GM18867 (cell line): ENCODE data around the gene ZNRF4.
"Not testable (repeated sequence)": the region's sequence is repeated elsewhere in the genome, so short reads cannot be mapped to it uniquely, and the experiment has no call there.

Experiments used
- ATAC-seq: cut with Tn5 transposase; IDR thresholded peaks from one replicate; pipeline ENCODE4 v1.9.1; 2021; ENCODE audit warnings: mild to moderate bottlenecking, moderate library complexity; ENCODE audit not compliant: unreplicated experiment

Gene ZNRF4

DNA sequence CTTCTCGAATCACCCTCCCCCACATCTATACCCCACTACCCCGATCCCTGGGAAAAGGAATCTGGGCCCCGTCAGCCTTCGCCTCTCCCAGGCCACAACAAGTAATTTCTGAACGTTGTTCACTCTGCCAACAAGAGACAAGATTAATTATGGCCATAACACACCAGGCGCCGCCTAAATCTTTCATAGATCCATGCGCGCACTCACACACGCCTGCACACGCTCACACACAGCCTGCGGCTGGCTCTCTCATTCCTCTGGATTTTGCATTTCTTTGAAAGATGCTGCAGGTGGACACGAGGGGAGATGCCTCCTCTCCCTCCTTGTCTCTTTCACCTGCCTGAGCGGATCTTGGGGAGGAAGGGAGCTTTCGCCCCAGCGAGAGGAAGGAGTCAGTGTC lies 17.1 kb downstream of the ZNRF4 start:
- ATAC-seq: no peak

DNA sequence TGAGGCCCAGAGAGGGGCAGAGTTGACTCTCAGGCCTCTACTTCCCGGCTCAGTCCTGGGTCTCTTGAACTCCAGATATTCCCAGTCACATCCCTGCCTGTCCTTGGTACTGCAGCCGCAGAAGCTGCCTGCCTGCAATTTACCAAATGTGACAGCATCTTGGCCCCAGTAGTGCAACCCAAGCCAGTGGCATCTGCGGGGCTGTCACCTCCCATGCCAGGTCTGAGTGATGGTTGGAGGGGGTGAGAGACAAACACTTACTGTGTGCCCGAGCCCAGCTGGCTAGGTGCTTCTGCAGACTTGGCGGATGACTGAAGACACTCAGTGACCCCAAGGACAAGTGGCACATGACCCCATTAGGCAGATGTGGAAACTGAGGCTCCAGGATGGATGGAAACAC lies 18.4 kb downstream of the ZNRF4 start:
- ATAC-seq: no peak

DNA sequence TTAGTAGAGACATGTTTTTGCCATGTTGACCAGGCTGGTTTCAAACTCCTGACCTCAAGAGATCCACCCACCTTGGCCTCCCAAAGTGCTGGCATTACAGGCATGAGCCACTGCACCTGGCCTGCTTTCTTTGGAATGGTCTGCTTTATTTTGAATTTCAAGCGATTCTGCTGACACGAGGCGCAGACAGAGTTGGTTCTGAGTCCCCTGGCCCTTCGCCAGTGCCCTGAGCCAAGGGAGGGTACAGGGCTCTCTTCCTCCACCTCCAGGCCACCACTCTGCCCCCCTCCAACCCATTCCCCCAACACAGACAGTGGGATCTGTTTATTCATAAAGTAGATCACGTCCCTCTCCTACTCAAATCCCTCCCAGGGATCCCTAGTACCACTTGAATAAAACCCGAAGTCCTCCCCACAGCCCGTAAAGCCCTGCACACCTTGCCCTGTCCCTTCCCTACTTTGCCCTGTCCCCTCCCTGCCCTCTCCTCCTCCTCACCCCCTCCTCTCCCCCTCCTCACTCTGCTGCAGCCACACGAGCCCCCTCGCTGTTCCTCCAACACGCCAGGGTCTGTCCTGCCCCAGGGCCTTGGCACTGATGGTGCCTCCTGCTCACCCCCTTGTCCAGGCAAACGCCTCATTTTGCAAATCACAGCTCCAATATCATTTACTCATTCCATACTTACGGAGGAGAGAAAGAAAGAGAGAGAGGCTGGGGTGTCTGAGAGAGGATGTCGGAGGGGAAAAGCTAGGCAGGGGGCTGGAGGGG lies 22.4 kb downstream of the ZNRF4 start:
- no peak for ATAC-seq

DNA sequence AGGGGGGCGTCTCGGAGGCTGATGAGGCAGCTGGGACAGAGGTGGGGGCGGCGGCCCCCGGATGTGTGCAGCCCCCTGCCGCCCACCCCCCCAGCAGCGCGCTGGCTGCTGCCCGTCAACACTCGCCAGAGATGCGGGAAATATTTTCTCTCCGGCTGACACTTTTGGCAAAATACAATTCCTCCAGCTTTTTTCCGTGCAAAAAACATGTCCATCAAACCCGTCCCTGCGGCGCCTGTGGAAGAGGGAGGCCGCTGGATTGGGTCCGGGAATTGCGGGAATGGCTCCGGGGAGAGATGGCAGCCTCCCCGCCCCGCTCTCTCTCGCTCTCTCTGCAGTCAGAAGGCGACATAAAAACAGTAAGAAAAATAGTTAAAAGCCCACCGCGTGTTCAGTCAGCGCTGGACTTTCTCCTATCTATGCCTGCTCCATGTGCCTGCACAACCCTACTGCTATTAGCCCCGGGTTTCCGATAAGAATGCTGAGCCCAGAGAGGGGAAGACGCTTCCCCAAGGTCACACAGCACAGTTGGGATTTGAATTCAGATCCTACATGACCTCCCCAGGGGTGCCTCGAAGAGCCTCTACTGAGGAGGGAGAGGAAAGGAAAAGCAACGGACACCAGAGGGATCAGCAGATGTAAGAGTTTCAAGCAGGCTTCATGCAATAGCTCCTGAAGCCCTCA lies 23.2 kb downstream of the ZNRF4 start:
- ATAC-seq: no peak

DNA sequence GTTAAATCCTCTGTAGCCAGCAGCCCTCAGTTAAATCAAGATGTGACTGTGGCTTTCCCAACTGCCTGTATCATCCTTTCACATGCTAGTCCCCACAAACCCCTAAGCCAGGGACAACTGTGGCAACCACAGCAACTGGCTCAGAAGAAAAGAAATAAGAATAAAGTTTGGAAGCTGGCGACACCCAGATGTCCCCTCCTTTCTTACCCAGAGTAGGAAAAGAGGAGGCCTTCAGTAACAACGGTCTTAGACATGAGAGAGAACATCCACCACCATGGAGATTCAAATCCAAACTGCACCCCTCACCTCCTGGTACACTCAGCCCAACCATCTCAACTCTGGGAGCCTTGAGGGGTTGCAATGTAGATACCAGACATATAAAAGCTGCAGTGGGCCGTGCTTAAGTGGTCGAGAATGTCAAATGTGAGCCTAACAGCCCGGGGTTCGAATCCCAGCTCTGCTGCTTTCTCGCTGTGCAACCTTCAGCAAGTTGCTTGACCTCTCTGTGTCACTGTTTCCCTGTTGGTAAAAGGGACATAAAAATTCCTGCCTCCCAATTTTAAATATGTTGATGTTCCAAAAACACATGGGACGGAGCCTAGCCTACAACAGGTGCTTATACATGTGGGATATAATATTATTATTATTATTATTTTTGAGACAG lies 23.8 kb downstream of the ZNRF4 start:
- ATAC-seq: no peak

DNA sequence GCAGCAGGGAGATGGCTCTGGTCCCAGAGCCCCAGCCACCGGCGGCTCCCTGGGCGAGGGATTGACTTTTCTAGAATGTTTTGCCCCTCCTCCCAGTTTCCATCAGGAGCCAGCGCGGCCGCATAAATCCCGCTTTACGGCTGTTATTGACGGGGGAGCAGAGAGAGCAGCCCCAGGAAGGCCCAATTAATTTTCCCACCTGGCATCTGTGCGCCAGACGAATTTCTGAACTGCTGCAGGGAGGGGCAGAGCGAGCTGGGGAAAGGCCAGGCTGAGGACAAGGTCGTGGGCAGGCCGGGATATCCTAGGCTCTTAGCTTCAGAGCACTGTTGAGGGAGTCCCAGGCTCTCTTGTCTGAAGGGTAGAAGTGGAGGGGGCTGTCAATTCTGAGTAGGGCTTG lies 24.7 kb downstream of the ZNRF4 start:
- no peak for ATAC-seq

DNA sequence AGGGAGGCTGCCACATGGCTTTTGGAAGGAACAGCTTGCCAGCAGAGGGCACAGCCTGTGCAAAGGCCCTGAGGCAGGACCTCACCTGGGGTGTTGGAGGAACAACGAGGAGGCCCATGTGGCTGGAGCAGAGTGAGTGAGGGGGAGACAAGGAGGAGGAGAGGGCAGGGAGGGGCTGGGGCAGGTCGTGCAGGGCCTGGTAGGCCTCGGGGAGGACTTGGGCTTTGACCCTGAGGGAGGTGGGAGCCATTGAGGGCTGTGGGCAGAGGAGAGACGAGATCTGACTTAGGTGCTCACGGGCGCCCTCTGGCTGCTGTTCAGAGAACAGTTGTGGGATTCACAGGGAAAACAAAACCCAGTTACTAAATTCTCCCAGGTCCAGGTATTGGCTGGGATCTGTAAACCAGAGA lies 25.2 kb downstream of the ZNRF4 start:
- ATAC-seq: no peak

DNA sequence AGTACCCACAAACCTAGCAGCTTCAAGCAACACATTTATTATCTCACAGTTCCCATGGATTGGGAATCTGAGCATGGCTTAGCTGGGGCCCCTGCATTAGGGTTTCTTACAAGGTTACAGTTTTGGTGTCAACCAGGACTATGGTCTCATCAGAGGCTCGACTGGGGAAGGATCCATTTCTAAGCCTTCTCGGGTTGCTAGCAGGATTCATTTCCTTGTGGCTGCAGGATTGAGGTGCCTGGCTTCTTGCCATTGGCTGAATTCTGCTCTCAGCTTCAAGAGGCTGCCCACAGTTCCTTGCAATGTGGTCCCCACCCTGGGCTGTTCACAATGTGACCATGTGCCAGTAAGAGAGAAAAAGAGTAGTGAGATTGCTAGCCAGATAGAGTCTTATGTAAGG lies 26.7 kb downstream of the ZNRF4 start:
- no peak for ATAC-seq

DNA sequence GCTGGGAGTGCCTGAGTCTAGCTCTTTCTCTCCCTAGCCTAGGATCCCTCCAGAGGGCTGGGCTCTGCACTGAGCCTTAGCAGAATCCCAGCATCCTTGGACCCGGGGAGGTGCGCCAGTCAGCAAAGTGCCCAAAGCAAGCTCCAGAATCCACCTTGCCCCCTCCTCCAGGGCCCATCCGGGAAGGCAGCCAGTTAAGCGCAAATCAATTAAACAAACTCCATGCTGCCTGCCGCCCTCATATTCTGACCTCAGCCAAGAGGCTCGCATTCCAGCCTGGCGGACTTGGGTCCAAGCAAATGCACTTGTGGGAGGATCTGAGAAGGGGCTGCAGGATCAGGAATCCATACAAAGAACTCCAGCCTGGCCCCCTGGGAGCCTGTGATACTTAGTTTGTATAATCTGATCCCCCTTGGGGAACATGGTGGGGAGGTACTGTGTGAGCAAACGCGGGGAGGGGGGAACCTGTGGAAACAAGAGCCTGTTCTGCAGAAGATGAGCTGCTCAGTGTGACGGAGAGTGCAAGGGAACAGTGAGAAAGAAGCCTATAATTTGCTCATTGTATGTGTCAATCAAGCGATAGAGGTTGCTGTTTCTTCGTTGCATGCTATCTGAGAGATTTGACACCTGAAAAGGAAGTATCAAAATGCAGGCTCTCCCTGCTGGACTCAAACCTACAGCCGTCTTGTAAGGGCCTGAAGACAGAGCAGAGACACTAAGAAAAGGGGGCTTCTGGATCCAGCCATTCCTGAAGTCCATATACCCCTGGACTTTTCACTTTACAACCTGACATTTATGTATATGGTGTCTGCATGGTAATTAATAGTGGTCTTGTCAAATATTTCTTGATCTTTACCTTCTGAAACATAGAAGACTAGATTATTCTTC lies 29.4 kb downstream of the ZNRF4 start:
- no peak for ATAC-seq

DNA sequence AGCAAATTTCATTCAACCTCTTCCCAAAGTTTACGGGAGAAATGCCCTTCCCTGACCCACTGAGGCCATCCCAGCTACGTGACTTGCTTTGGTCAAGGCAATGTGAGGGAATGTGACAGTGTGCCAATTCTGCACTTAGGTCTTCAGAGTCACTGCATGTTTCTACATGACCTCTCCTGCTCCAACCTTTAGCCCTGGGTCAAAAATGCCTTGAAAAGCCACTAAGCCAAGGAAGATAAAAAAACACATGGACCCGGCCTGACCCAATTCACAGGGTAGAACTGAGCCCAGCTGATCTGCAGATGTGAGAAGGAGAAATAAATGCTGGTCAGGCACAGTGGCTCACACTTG lies 30.0 kb downstream of the ZNRF4 start:
- no peak for ATAC-seq

DNA sequence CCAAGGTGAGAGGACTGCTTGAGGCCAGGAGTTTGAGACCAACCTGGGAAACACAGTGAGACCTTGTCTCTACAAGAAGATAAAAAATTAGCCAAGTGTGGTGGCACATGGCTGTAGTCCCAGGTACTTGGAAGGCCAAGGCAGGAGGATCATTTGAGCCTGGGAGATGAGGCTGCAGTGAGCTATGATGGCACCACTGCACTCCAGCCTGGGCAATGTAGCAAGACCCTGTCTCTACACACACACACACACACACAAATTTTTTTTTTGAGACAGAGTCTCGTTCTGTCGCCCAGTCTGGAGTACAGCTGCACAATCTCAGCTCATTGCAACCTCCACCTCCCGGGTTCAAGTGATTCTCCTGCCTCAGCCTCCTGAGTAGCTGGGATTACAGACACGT lies 30.4 kb downstream of the ZNRF4 start:
- ATAC-seq: not testable (repeated sequence)

DNA sequence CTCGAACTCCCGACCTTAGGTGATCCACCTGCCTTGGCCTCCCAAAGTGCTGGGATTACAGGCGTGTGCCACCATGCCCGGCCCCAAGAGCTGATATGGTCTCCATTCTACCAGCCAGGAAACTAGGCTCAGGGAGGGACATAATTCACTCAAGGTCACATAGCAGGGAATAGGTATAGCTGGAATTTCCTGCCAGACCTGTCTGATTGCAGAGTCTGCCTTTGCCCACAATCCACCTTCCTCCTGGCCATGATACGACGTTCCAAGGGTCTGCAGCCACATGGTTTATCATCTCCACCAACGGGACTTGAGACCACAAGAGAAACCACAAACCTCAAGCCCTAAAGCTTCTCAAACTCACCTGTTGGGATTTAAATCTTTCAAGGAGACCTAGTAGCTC lies 32.0 kb downstream of the ZNRF4 start:
- ATAC-seq: no peak

DNA sequence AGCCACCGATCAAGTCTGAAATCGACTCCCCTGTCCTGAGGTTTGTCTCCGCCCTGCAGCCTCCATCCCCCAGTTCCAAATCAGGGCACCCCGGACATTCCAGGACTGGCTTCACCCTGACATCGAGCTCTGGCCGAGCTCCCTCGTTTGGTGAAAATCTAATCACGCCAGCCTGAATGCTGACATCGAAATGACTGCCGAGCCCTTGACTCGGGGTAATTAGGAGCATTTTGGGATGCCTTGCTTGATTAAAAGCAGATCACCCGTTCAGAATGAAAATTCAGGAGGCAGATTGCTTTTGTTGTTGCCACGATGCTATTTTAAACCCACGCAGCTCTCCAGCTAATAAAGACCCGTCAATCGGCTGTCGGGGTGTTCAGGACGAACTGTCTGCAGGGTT lies 34.3 kb downstream of the ZNRF4 start:
- ATAC-seq: no peak

DNA sequence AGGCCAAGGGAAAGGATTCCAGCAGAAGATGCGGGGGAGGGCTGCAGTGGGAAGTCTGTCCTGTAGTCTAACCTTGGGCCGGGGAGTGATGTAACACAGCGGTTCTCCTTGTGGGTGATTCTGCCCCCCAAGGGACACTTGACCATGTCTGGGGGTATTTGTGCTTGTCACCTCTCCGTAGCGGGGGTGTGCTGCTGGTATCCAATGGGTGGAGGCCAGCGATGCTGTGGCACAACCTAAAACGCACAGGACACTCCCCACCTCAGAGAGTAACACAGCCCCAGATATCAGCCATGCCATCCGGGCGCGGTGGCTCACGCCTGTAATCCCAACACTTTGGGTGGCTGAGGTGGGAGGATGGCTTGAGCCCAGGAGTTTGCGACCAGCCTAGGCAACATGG lies 36.3 kb downstream of the ZNRF4 start:
- ATAC-seq: no peak

DNA sequence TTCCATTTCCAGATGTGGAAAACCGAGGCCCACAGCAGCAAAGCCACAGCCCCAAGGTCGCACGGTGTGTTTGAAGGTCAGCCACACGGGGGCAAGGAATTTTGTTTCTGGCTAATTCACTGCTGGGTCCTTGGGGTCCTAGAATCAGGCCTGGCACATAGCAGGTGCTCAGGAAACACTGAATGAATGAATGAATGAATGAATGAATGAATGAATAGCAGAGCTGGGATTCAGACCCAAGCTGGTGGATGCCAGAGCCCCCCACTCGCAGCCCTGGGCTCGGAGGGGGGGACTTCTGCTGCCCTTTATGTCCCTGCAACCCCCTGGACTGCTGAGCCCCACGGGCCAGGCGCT lies 37.0 kb downstream of the ZNRF4 start:
- no peak for ATAC-seq

DNA sequence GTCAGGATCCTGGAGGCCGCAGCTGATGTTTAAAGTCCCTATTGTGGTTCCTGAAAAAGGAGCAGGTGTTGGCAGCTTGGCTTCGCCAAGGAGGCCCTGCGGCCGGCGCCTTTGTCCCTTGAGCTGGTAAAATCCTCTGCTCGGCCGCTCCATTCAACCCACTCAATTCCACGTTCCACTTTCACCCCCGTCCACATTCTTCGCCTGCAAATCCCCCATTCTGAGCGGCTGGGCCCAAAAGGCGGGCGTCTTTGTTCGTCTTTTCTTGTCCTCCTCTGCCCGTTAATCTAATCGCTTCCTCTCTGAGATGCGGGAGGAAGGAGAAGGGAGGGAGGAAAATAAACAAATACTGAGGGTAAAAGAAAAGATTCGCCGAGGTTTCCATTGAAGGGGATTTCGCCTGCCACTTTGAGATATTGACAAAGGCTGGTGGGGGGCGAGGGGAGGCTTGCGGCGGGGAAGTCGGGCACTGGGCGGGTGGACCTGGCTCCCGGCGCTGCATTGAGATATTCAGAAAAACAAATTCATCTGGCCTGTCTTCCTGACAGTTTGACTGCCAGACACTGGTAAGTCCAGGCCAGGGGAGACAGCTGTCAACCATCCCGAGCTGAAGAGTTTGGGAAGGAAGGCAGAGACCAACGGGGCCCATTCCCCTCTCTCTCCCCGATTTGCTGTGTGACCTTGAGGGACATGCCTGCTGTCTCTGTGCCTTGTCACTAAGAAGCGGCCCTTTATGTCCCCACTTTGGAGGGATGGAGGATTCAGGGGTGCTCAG lies 37.6 kb downstream of the ZNRF4 start:
- no peak for ATAC-seq

DNA sequence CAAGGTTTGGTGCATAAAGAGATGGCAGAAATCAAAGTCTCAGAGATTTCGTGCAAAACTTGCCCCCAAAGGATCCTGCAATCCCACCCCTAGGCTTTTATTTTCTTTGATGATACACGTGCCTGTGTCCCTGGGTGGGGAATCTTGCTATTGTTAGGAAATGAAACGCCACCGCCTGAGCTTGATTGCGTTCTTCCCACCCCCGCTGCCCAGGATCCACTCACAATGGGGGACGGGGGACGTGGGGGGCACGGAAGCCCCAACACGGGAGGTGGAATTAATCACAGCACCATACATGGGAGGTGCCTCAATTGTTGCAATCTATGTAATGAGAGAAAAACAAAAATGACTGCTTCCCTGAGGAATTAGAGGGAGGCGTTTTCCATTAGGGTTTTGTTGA lies 39.6 kb downstream of the ZNRF4 start:
- ATAC-seq: no peak

DNA sequence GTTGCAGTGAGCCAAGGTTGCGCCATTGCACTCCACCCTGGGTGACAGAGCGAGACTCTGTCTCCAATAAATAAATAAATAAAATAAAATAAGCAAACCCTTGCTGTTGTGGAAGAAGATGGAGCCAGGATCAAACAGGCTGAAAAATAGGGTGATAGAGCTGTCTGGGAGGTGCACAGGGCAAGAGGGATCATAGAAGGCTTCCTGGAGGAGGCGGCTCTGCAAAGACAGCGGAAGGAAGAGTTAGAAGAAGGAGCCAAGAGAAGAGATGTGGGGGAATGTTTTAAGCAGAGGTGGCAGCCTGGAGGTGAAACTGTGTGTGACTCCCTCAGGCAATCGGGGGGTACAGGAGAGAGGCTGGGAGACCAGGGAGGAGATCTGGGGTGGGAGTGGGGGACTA lies 40.6 kb downstream of the ZNRF4 start:
- ATAC-seq: no peak

DNA sequence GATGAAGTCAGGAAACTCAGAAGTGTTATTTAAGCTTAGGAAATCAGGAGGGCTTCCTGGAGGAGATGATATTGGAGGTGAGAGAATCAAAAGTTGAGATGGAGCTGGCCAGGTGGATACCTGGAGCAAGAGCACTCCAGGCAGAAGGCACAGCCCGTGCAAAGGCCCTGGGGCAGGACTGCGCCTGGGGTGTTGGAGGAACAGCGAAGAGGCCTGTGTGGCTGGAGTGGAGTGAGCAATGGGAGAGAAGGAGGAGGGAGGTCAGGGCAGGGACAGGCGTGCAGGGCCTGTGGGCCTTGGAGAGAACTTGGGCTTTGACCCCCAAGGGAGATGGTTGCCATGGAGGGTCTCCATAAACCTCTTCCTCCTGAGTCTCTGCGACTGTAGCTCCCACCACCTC lies 42.1 kb downstream of the ZNRF4 start:
- no peak for ATAC-seq

DNA sequence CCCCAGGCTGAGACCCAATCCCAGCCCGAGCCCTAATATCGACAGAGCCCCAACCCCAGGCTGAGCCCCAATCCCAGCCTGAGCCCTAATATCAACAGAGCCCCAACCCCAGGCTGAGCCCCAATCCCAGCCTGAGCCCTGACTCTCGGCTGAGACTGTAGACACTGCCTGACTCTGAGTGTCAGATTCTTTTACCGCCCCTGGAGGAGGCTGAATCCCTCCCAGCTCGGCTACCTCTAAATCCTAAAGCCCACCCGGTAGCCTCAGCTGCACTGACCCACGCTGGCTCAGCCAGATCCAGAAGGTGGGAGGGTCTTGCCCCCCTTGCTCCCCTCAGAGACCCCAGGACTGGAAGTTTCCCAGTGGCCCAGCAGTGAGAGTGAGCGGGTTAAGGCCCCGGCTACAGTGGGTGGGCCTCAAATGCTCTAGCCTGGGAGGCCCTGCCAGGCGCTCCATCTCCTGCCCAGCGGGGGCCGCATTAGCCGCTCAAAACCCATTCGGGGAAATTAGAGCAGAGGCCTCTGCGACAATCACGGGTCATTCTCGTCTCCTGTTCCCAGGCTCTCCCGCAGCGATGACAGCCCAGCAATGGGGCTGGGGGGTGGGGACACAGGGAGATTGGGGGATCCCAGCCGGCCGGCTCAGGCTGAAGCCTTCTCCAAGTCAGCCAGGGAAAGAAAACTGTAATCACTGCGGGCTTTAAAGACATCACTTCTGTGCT lies 43.8 kb downstream of the ZNRF4 start:
- ATAC-seq: no peak
